ENCODE data around the gene CCBE1.
"Not testable (repeated sequence)": the region's sequence is repeated elsewhere in the genome, so short reads cannot be mapped to it uniquely, and the experiment has no call there.

The CCBE1 gene

DNA sequence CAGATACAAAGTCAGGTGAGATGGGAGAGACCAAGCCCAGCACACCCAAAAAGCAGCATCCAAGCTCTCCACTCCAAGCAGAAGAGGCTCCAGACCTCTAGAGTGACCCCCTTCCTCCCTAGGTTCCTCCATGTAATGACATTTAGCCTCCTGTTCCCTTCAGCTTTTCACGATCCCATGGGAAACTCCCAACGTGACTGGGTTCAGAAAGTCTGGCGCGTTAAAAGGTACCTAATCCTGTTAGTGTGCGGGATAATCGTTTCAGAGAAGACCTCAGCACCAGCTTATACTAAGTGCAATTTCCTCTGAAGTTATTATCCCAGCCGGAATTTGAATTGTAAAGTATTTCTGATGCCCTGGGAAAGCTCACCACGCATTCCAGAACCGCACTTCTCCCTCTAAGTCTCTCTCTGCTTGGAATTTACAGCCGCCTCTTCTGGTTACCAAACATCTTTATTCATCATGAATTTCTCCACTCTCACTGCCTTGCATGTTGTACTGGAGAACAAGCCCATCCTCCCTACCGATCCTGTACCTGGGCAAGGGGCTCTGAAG lies 46.9 kb downstream of the CCBE1 start:
- no peak for DNase-seq

GRCh38 chr18:59649591-59649990 lies 47.6 kb downstream of the CCBE1 start:
- DNase-seq: no peak

- DNase-seq: not testable (repeated sequence)
These were observed 48.8 kb downstream of the CCBE1 start for GRCh38 chr18:59648469-59648868.

DNA sequence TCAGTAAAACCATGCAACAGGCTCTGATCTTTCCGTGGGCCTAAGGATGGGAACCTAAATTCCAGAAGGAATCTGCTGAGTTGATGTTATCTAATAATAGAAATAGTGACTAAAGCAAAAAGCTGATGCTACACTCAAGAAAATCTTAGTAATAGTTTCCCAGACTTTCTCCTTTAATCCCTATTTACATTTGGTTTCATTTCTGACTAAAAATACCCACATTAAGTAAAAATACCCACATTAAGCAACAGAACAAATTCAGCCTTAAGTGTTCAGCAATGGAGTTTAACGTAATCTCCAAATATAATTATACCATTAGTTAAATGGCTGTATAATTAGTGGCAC lies 50.3 kb downstream of the CCBE1 start:
- no peak for DNase-seq

- DNase-seq: no peak
These were observed 50.8 kb downstream of the CCBE1 start for GRCh38 chr18:59646228-59646962.

DNA sequence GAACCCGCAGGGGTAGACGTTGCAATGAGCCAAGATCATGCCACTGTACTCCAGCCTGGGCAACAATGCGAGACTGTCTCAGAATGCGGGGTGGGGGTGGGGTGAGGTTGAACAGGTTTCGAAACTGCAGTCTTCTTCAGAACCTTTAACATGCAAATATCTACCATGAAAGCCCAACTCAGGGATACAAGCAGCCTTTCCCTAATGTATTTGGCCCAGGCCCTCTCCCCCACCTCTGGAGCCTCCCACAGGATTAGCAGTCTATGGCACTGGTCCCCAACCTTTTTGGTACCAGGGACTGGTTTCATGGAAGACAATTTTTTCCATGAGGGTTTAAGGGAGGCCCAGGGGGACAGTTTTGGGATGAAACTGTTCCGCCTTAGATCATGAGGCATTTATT lies 53.5 kb downstream of the CCBE1 start:
- no peak for DNase-seq

DNA sequence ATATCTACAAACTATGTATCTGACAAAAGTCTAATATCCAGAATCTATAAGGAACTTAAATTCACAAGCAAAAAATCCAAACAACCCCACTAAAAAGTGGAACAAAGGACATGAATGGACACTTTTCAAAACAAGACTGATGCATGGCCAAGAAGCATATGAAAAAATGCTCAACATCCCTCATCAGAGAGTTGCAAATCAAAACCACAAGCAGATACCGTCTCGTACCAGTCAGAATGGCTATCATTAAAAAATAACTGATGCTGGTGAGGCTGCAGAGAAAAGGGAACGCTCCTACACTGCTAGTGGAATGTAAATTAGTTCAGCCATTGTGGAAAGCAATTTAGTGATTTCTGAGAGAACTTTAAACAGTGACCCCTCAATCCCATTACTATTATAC lies 56.5 kb downstream of the CCBE1 start:
- DNase-seq: no peak

DNA sequence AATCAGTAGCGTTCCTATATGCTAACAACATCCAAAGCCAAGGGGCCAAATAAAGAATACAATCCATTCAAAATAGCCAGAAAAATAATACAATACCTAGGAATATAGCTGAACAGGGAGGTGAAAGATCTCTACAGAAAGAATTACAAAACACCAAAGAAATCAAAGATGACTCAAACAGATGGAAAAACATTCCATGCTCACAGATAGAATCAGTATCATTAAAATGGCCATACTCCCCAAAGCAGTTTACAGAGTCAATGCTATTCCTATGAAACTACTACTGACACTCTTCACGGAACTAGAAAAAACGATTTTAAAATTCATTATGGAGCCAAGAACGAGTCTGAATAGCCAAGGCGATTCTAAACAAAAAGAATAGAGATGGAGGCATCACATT lies 57.4 kb downstream of the CCBE1 start:
- DNase-seq: no peak

DNA sequence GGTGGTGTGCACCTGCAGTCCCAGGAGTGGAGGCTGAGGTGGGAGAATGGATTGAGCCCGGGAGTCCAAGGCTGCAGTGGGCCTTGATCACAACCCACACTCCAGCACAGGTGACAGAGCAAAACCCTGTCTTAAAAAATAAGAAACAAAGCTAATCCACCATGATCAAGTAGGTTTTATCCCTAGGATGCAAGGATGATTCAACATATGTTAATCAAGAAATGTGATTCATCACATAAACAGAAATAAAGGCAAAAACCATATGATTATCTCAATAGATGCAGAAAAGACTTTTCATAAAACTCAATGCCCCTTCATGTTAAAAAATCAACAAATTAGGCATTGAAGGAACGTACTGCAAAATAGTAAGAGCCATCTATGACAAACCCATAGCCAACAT lies 58.1 kb downstream of the CCBE1 start:
- DNase-seq: no peak

DNA sequence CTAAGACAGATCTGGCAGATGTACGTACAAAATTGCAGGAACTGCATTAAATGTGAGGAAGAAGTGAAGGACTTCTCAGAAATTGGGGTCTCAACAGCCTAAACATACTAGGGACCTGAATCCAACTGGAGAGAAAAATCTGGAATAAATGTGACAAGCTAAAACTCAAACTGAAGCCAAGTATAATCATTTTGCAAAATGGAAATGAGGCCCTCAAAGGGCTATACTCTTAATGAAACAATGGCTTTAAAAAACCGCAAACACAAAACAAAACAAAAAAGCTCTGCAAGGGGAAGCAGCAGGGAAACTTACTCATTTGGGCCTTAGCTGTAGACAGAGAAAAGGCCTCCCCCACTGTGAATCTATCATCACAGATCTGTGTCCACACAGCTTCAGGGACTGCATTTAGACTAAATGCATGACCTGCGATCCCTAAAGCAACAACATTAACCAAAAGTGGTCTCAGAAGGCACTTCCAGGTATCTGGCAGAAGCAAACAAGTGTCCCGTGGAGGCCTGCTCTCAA lies 63.2 kb downstream of the CCBE1 start:
- no peak for DNase-seq

GRCh38 chr18:59633317-59633716 lies 63.9 kb downstream of the CCBE1 start:
- DNase-seq: no peak

DNA sequence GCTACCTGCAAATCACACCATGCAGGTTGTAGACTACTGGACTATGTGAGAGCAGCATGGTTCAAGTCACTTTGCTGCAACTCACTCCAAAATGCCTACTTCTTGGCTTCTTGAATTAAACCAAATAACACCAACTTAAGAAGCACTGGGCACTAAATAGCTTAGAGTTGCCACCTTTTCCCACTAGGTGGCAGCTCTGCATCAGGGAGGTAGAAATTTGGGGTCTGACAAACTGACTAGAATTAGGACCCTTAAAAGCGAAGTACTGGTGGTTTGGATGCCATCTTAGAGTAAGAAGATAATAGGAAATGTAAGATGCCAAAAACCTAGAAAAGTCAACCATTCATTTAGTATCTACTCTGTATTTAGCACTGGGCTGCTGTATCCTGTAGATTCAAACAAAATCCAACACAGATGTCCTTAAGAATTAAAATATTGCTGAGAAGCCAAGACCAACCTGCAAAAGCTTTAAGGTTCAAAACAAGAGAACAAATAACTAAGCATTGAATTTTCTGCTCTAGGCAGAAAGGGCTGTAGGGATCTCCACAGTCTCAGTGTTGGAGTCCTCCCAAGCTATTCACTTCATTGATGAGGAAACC lies 65.5 kb downstream of the CCBE1 start:
- DNase-seq: no peak

DNA sequence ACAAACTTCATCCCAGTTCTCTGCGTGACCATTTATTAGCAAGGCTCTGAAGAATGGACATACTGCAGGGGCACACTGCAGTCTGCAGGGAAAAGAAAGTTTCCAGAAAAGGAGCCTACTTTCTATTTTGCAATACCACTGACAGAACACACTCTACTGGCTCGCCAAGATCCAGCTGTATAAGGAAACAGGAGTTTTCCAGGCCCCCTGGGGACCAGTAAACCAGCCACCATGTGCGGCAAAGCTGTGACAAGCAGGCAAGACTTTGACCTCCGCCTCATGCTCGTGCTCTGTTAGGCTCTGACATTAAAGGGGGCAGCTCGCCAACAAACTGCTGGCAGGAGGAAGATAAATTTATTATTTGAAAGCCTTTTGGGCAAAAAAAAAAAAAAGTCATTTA lies 67.3 kb downstream of the CCBE1 start:
- DNase-seq: no peak

GRCh38 chr18:59628995-59629394 lies 68.2 kb downstream of the CCBE1 start:
- no peak for DNase-seq

DNA sequence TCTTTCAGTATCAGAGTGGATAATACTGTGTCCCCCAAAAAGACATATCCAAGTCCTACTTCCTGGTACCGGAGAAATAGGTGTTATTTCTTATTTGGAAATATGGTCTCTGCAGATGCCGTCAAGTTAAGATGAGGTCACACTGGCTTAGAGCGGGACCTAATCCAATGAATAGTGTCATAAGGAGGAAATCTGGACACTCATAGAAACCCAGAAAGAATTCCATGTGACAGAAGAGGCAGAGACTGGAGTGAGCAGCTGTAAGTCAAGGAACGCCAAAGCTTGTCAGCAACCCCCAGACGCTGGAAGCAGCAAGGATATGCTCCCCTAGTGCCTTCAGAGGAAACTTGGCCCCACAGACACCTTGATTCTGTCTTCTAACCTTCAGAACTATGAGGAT lies 69.8 kb downstream of the CCBE1 start:
- DNase-seq: no peak

GRCh38 chr18:59624369-59624765 lies 72.9 kb downstream of the CCBE1 start:
- no peak for DNase-seq

DNA sequence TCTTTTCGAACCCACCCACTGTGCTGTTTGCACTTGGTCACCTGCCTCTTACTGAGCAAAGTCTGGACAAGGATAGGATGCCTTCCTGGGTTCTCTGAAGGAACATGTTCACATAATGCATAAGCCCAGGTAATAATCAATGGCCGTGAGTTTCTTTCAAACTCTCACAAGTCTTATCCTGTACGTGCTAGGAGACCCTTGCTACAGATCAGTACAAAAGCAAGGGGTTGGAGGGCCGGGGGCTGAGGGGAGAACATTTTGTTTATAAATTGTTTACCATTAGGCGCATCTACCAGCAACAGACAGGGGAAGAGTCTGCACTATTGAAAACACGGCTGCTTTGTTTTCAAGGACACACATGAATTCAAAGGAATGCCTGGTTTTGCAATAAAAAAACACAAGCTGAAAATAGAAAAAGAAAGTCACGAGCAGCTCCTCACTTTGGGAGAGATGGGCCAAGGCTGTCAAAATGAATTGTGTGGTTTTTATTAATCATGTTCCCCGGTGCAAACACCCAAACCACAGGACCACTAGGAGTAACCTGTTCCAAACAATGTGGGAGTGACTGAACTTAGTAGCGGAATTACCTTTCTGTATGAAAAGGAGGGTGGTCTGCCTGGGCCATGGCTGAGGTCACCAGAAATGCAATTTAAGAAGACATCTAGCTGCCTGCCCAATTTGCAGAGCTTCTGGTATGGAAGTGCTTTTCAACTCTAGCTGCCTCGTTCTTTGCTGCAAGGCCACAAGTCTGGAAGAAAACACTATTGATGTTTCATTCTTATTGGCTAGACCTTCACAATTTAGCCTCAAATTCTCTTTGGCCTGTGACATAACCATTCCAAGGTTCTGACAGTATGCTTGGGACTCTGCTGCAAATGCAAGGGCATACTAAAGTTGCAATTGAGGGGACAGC lies 73.5 kb downstream of the CCBE1 start:
- no peak for DNase-seq

DNA sequence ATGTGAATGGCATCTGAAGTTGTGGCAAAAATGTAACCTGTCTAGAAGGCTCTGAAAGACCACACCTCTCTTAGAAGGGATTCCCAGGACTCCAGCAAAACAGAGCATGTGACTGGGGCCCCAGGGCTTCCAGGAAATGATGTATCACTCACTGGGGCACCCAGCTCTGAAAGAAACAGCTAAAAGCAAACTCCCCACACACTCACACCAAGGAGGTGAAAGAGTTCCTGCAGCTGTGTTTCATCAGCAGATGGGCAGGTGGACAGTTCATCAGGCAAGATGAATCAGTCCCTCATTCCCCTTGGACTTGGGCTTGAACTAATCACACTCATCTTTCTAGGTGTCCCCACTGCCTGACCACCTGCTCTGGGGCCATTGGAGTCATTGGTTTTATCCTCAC lies 76.2 kb downstream of the CCBE1 start:
- no peak for DNase-seq

DNA sequence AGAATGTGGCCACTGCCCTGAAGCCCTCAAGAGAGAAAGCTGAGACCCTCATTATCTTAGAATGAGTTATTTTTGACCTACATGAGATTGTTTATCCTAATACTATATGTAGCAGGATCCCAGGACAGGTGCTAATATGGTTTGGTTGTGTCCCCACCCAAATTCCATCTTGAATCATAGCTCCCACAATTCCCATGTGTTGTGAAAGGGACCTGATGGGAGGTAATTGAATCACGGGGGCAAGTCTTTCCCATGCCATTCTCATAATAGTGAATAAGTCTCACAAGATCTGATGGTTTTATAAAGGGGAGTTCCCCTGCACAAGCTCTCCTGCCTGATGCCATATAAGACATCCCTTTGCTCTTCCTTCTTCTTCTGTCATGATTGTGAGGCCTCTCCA lies 76.8 kb downstream of the CCBE1 start:
- no peak for DNase-seq

GRCh38 chr18:59619816-59620215 lies 77.4 kb downstream of the CCBE1 start:
- DNase-seq: no peak

GRCh38 chr18:59617468-59617932 lies 79.7 kb downstream of the CCBE1 start:
- no peak for DNase-seq

- DNase-seq: no peak
These were observed 80.7 kb downstream of the CCBE1 start for GRCh38 chr18:59616501-59616900.

DNA sequence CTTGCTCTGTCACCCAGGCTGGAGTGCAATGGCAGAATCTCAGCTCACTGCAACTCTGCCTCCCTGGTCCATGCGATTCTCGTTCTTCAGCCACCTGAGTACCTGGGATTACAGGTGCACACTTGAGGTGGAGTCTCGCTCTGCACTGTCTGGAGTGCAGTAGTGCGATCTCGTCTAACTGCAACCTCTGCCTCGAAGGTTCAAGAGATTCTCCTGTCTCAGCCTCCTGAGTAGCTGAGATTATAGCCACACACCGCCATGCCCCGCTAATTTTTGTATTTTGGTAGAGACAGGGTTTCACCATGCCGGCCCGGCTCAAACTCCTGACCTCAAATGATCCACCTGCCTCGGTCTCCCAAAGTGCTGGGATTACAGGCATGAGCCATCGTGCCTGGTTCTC lies 83.3 kb downstream of the CCBE1 start:
- no peak for DNase-seq
